WTC11 (cell line): ENCODE results near the gene FADS6. TPM values are rescaled to one million over a fixed set of nuclear protein-coding genes. Genes with fewer than 3 reads are reported as not detected.

Experiments
- ATAC-seq: fragments of 200-7000 bp; cut with Tn5 transposase; 2 replicates; pipeline ENCODE4 v1.10.0; 2021; ENCODE audit warnings: mild to moderate bottlenecking, moderate library complexity
- CTCF ChIA-PET: fragments of 300-600 bp; sonication (Branson Sonifier 250); formaldehyde crosslinking; loops from one replicate; lab custom pipeline; 2021; ENCODE audit warnings: antibody characterized with exemption; lab: Charles Lee
- POLR2A ChIA-PET: fragments of 350-600 bp; sonication (Branson Sonifier 250); formaldehyde crosslinking; loops from one replicate; lab custom pipeline; 2021; ENCODE audit warnings: antibody characterized with exemption; lab: Charles Lee
- DNase-seq: peaks from one replicate; pipeline ENCODE4 v3.0.0; 2021; ENCODE audit warnings: low spot score
- H3K27ac Mint-ChIP-seq: 2 replicates; pipeline ENCODE4 v1.8.0; 2021; ENCODE audit warnings: mixed read lengths
- H3K27me3 Mint-ChIP-seq: 2 replicates; pipeline ENCODE4 v1.8.0; 2021; ENCODE audit warnings: low read depth, mild to moderate bottlenecking, moderate library complexity, mixed read lengths
- H3K36me3 Mint-ChIP-seq: 2 replicates; pipeline ENCODE4 v1.8.0; 2021; ENCODE audit warnings: mixed read lengths
- H3K4me1 Mint-ChIP-seq: 2 replicates; pipeline ENCODE4 v1.8.0; 2022; ENCODE audit warnings: mixed read lengths
- H3K4me3 Mint-ChIP-seq: 2 replicates; pipeline ENCODE4 v1.8.0; 2021; ENCODE audit warnings: mild to moderate bottlenecking, moderate library complexity, mixed read lengths
- H3K9me3 Mint-ChIP-seq: 2 replicates; pipeline ENCODE4 v1.8.0; 2021; ENCODE audit warnings: mixed read lengths
- ETV6 ChIP-seq: sonication (generic); formaldehyde crosslinking; IDR thresholded peaks from 2 replicates; pipeline ENCODE4 v1.8.1; 2022; ENCODE audit warnings: mild to moderate bottlenecking, missing genetic modification reagents
- FOXK1 ChIP-seq: sonication (generic); formaldehyde crosslinking; IDR thresholded peaks from 2 replicates; pipeline ENCODE4 v1.8.0; 2022; ENCODE audit warnings: mild to moderate bottlenecking, moderate library complexity, missing genetic modification reagents
- HMGA2 ChIP-seq: fragments of 250-450 bp; sonication (Bioruptor Pico); IDR thresholded peaks from 2 replicates; pipeline ENCODE4 v1.4.0; 2021; ENCODE audit warnings: mild to moderate bottlenecking, moderate library complexity
- NR1H2 ChIP-seq: sonication (generic); formaldehyde crosslinking; IDR thresholded peaks from 2 replicates; pipeline ENCODE4 v1.9.0; 2021; ENCODE audit warnings: mild to moderate bottlenecking, moderate library complexity, missing genetic modification reagents
- PRRX2 ChIP-seq: fragments of 250-450 bp; sonication (Bioruptor Pico); IDR thresholded peaks from 2 replicates; pipeline ENCODE4 v1.8.0; 2021; ENCODE audit warnings: mild to moderate bottlenecking
- SOX15 ChIP-seq: fragments of 250-450 bp; sonication (Bioruptor Pico); IDR thresholded peaks from 2 replicates; pipeline ENCODE4 v1.9.0; 2021; ENCODE audit warnings: mild to moderate bottlenecking
- STAT6 ChIP-seq: sonication (generic); formaldehyde crosslinking; conservative IDR thresholded peaks from 2 replicates; pipeline ENCODE4 v1.8.1; 2023; ENCODE audit warnings: mild to moderate bottlenecking, low read depth, missing genetic modification reagents, moderate library complexity
- TCF7 ChIP-seq: sonication (generic); formaldehyde crosslinking; IDR thresholded peaks from 2 replicates; pipeline ENCODE4 v1.8.0; 2022; ENCODE audit warnings: mild to moderate bottlenecking, low read depth, missing genetic modification reagents, moderate library complexity
- ZNF121 ChIP-seq: sonication (generic); formaldehyde crosslinking; IDR thresholded peaks from 2 replicates; pipeline ENCODE4 v1.8.0; 2023; ENCODE audit warnings: missing genetic modification reagents
- ZNF263 ChIP-seq: sonication (generic); formaldehyde crosslinking; IDR thresholded peaks from 2 replicates; pipeline ENCODE4 v1.8.1; 2022; ENCODE audit warnings: low read depth, mild to moderate bottlenecking, moderate library complexity, missing genetic modification reagents
- ZNF423 ChIP-seq: fragments of 250-450 bp; sonication (Bioruptor Pico); IDR thresholded peaks from 2 replicates; pipeline ENCODE4 v2.1.2; 2022; ENCODE audit warnings: mild to moderate bottlenecking, moderate library complexity
- total RNA-seq: library from RNA; stranded (reverse); gene quantifications from 3 replicates; pipeline ENCODE4 v1.2.3, GENCODE V29; 2021
- TF ChIP-seq, protein P1 (sequence below): sonication (generic); formaldehyde crosslinking; IDR thresholded peaks from 2 replicates; pipeline ENCODE4 v1.8.0; 2022; ENCODE audit warnings: mild to moderate bottlenecking, missing genetic modification reagents
- TF ChIP-seq, protein P2 (sequence below): fragments of 250-450 bp; sonication (Bioruptor Pico); IDR thresholded peaks from 2 replicates; pipeline ENCODE4 v1.8.0; 2021; ENCODE audit warnings: mild to moderate bottlenecking

Gene FADS6
- total RNA-seq, 1 experiment from 2014 or later = 1.2 TPM

DNA sequence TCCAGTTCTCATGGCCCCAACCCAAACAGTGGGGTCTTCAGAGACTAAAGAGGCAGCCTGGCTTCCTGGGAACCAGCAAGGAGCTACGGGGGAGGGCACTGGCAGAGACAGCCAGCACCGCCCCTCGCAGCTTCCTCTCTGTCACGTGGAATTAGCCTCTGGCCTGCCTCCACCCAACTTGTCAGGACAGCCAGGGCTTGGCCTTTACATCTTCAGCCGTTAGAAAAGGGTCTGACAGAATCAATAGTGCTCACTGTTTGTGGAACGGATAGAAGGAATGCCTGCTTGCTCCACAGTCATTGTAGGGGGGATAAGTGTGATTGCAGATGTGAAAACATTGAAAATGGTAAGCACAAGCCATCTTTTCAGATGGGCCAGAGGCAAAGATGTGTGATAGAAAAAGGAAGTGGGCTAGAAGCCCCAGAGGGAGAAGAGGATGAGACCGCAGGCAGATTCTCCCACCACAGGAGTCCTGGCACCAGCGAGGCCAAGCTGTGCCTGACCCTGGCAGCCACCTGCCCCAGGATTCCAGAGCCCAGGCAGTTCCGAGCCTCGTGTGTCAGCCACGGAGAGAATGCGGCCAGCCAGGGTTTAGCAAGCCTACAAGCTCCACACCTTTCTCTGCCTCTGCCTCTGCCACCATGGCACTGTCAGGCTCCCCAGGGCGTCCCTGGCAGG, 52.3 kb downstream of the FADS6 start (continued):
- TF ChIP-seq, protein P1, sequence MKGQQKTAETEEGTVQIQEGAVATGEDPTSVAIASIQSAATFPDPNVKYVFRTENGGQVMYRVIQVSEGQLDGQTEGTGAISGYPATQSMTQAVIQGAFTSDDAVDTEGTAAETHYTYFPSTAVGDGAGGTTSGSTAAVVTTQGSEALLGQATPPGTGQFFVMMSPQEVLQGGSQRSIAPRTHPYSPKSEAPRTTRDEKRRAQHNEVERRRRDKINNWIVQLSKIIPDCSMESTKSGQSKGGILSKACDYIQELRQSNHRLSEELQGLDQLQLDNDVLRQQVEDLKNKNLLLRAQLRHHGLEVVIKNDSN (CRISPR knock-in tag) = peak; percentile 22; the same call in 1 of the 2 replicates
- no peak for TF ChIP-seq ZNF423
- TF ChIP-seq, all 79 proteins: peak for 2

DNA sequence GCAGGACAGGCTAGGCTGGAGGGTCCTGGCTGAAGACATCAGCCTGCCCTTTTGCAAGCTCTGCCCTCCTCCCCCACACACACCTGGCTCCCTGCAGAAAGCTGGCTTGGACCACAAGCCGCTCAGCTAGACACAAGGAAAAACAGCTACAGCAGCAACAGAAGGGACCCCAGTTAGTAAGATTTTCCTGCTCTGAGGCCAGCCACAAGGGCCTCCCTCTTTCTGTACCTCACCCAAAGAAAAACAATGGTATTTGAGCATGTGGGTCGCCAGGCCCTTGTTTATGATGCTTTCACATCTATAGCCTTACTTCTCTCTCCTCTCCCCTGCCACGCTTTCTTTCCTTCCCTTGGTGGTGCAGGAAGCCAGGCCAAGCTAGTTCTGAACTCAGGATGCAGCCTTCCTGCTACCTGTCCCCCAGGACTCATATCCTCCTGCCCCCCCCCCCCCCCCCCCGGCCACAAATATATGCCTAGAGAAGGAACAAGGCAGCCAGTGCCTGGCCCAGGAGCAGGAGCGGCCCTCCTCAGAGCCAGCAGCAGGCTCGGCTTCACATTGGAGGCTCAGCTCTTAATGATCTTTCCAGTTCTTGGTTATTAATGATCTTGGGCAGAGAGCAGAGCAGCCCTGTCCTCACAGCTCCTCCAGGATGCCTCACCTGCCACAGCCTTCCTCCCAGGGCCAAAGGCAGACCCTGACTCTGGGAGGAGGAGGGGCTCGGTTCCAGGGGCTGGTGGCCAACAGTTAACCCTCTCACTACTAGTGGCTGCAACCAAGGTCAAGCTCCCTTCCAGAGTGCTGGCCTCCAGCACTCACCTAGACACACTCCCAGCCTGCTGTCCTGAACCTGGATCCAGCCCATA, 53.2 kb downstream of the FADS6 start:
- TF ChIP-seq NR1H2 (CRISPR knock-in tag) = no peak
- TF ChIP-seq ZNF423 = no peak
- TF ChIP-seq FOXK1 (CRISPR knock-in tag) = no peak
- no peak for TF ChIP-seq ETV6 (CRISPR knock-in tag)
- TF ChIP-seq ZNF121 (CRISPR knock-in tag) = no peak
- TF ChIP-seq PRRX2 = no peak
- no peak for TF ChIP-seq ZNF263 (CRISPR knock-in tag)
- no peak for TF ChIP-seq HMGA2 (CRISPR knock-in tag)
- TF ChIP-seq, protein P2, sequence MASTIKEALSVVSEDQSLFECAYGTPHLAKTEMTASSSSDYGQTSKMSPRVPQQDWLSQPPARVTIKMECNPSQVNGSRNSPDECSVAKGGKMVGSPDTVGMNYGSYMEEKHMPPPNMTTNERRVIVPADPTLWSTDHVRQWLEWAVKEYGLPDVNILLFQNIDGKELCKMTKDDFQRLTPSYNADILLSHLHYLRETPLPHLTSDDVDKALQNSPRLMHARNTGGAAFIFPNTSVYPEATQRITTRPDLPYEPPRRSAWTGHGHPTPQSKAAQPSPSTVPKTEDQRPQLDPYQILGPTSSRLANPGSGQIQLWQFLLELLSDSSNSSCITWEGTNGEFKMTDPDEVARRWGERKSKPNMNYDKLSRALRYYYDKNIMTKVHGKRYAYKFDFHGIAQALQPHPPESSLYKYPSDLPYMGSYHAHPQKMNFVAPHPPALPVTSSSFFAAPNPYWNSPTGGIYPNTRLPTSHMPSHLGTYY = no peak
- TF ChIP-seq STAT6 (CRISPR knock-in tag) = no peak
- Mint-ChIP-seq H3K4me1 (peaks cover 21% of the 10 kb centered on the region), H3K9me3 (no peaks in the 10 kb centered on the region), H3K36me3 (no peaks in the 10 kb centered on the region; the same call in 1 of the 2 replicates), H3K27me3 (peaks cover 34% of the 10 kb centered on the region), H3K4me3 (no peak overlapping the region), H3K27ac (no peak overlapping the region)
- ChIA-PET POLR2A (interaction anchor here (0.7 to 1.6 kb wide), 4 partner anchors 12 to 34 kb away, joined by 5 to 7 read pairs (median 6); partner anchors contain the start of gene FDXR), CTCF (interaction anchor here (0.6 to 5.5 kb wide), 22 partner anchors 8 to 274 kb away, joined by 3 to 63 read pairs (median 4); partner anchors contain the start of genes GRIN2C and RAB37)
- DNase-seq (no peak), ATAC-seq (peak; percentile 17; the same call in 1 of the 2 replicates)

GRCh38 chr17:74838274-74838673, 55.2 kb downstream of the FADS6 start:
- peaks cover 21% of the 10 kb centered on the region for H3K4me1 Mint-ChIP-seq
- no peaks in the 10 kb centered on the region; the same call in 1 of the 2 replicates for H3K36me3 Mint-ChIP-seq
- ChIA-PET POLR2A (no interaction called here), CTCF (interaction anchor here (1.3 to 5.5 kb wide), 3 partner anchors 14 to 123 kb away, joined by 3 to 63 read pairs (median 19); partner anchors contain the start of gene GRIN2C)
- peaks cover 15% of the 10 kb centered on the region for H3K27me3 Mint-ChIP-seq
- no peak for TF ChIP-seq TCF7 (CRISPR knock-in tag)
- no peak for TF ChIP-seq ZNF423
- TF ChIP-seq SOX15 (CRISPR knock-in tag) = no peak
- H3K4me3 Mint-ChIP-seq = no peak overlapping the region
- no peak for DNase-seq
- no peak for ATAC-seq
- no peaks in the 10 kb centered on the region for H3K9me3 Mint-ChIP-seq
- no peak overlapping the region for H3K27ac Mint-ChIP-seq
